RWPE2 (cell line): Measurements from ENCODE around the gene USP5.

Experiments
- ATAC-seq: fragments of 200-7000 bp; cut with Tn5 transposase; 3 replicates; pipeline ENCODE4 v1.9.1; 2021; ENCODE audit warnings: low read depth
- DNase-seq: peaks from one replicate; pipeline ENCODE4 v3.0.0-alpha.2; 2020; ENCODE audit warnings: low spot score
- H3K27ac ChIP-seq: fragments of 450-650 bp; 2 replicates; pipeline ENCODE4 v1.5.1; 2017; ENCODE audit warnings: mild to moderate bottlenecking; ENCODE audit not compliant: poor library complexity, severe bottlenecking
- H3K27me3 ChIP-seq: fragments of 250-450 bp; sonication (Bioruptor Pico); 2 replicates; pipeline ENCODE4 v1.5.1; 2021; ENCODE audit warnings: mild to moderate bottlenecking, moderate library complexity; ENCODE audit not compliant: insufficient read depth, poor library complexity, severe bottlenecking
- H3K36me3 ChIP-seq: fragments of 250-450 bp; sonication (Bioruptor Pico); 2 replicates; pipeline ENCODE4 v1.5.1; 2020; ENCODE audit warnings: low read depth, mild to moderate bottlenecking, moderate library complexity
- H3K4me1 ChIP-seq: fragments of 250-450 bp; sonication (Bioruptor Pico); 2 replicates; pipeline ENCODE4 v1.5.1; 2021; ENCODE audit warnings: mild to moderate bottlenecking, moderate library complexity; ENCODE audit not compliant: insufficient read depth, poor library complexity, severe bottlenecking
- H3K4me3 ChIP-seq: fragments of 250-450 bp; sonication (Bioruptor Pico); 2 replicates; pipeline ENCODE4 v1.5.1; 2021; ENCODE audit warnings: mild to moderate bottlenecking, moderate library complexity; ENCODE audit not compliant: severe bottlenecking
- H3K9me3 ChIP-seq: fragments of 250-450 bp; sonication (Bioruptor Pico); 2 replicates; pipeline ENCODE4 v1.5.1; 2021; ENCODE audit warnings: mild to moderate bottlenecking, moderate library complexity; ENCODE audit not compliant: severe bottlenecking
- TF ChIP-seq, protein P1 (sequence below): fragments of 450-650 bp; IDR thresholded peaks from one replicate; pipeline ENCODE4 v1.5.1; 2017; ENCODE audit warnings: mild to moderate bottlenecking, moderate library complexity; ENCODE audit not compliant: poor library complexity, severe bottlenecking

Gene USP5

DNA sequence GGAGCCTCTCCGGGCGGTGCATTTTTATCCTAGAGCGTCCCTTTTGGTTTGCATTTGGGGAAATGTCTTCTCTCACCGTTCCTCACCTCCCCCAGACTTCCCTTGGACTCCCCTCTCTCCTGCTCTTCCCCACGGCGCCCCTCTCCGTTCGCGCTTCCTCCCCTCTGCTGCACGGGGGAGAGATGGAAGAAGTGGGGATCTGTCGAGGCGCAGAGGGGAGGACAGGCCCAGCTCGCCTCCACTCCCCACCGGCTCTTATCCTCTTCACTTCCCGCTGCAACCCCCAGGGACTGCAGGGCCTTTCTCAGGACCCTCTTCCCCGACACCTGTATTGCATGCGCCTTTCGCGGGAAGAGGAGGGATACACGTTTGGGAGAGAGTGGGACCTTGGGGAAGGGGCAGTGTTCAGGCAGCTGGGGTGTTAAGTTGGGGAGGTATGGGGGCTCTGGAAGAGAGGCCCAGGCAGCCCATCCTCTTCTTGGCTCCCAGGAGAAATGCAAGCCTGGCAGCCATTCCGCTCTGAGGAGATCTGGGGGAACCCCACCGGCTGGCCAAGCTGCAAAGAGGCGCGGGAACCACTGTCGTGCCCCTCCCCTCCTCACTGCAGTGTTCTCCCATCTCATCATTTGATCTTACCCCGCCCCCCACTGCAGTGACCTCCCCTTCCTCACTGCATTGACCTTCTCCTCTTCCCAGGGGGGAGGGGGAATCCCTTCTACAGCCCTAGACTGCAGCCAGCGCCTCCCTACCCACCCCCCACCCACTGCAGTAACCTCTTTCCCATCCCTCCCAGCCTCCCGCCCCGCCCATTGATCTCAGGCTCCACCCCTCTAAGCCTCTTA is 63.2 kb downstream of the USP5 start:
- Histone ChIP-seq H3K27me3 (no peaks in the 10 kb centered on the region), H3K27ac (peak overlapping the region; percentile 14), H3K36me3 (peaks cover 30% of the 10 kb centered on the region), H3K9me3 (no peaks in the 10 kb centered on the region), H3K4me1 (peaks cover 6% of the 10 kb centered on the region), H3K4me3 (peak overlapping the region; percentile 59)
- ATAC-seq = 0 out of 3 replicates have a peak, but pooled peaks have one; percentile 2
- TF ChIP-seq, protein P1, sequence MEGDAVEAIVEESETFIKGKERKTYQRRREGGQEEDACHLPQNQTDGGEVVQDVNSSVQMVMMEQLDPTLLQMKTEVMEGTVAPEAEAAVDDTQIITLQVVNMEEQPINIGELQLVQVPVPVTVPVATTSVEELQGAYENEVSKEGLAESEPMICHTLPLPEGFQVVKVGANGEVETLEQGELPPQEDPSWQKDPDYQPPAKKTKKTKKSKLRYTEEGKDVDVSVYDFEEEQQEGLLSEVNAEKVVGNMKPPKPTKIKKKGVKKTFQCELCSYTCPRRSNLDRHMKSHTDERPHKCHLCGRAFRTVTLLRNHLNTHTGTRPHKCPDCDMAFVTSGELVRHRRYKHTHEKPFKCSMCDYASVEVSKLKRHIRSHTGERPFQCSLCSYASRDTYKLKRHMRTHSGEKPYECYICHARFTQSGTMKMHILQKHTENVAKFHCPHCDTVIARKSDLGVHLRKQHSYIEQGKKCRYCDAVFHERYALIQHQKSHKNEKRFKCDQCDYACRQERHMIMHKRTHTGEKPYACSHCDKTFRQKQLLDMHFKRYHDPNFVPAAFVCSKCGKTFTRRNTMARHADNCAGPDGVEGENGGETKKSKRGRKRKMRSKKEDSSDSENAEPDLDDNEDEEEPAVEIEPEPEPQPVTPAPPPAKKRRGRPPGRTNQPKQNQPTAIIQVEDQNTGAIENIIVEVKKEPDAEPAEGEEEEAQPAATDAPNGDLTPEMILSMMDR = no peak
- DNase-seq = no peak

DNA sequence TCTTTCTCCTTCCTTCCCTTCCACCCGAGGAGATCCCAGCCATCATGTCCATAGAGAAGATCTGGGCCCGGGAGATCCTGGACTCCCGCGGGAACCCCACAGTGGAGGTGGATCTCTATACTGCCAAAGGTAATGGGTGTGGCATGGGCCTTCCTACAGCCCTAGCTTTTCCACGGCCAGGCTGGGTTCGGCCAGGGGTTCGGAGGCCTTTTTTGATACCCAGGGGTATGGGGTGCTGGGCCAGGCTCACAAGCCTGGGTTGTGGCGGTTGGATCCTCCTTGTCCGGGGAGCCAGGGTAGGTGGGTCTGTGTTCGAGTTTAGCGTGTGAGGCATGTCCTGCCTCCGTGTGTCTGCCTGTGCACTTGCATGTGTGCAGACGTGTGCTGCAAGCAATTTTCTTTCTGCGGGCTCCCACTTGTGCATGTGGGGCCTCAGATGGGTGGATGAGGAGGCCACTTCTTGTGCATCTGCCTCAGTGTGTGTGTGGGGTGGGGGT is 63.9 kb downstream of the USP5 start:
- Histone ChIP-seq H3K27ac (no peak overlapping the region), H3K4me3 (no peak overlapping the region), H3K9me3 (no peaks in the 10 kb centered on the region), H3K4me1 (peaks cover 6% of the 10 kb centered on the region), H3K36me3 (peaks cover 30% of the 10 kb centered on the region), H3K27me3 (no peaks in the 10 kb centered on the region)
- no peak for ATAC-seq
- no peak for DNase-seq
- TF ChIP-seq, protein P1 = no peak
